Stimulated activated naive CD8-positive, alpha-beta T cell treated with anti-CD3 and anti-CD28 coated beads, Interleukin-15, Interleukin-2, amounts not matched to agents 100 U/mL and 50 U/mL, for 24 hours (primary cell): Measurements from ENCODE around the gene WDR5B.
"Not testable (repeated sequence)": the region's sequence is repeated elsewhere in the genome, so short reads cannot be mapped to it uniquely, and the experiment has no call there.

Experiments used
- ATAC-seq: fragments of 150-1000 bp; cut with Tn5 transposase; one replicate; pipeline ENCODE4 v1.10.0; 2021
- DNase-seq: peaks from one replicate; pipeline ENCODE4 v3.0.0; 2021

WDR5B gene

GRCh38 chr3:122415762-122416654, at the start of gene WDR5B:
TSS of gene WDR5B (minus strand) at chr3:122416062. CDS start at chr3:122415528, 534 bp downstream.
- ATAC-seq, result peak; percentile 90
- peak; percentile 99 for DNase-seq

GRCh38 chr3:122464659-122465058, 48.8 kb upstream of the WDR5B start:
- no peak for ATAC-seq
- no peak for DNase-seq

GRCh38 chr3:122462406-122462805, 46.5 kb upstream of the WDR5B start:
- DNase-seq (no peak), ATAC-seq (no peak)

GRCh38 chr3:122461806-122462205, 45.9 kb upstream of the WDR5B start:
- no peak for ATAC-seq
- DNase-seq, result no peak

GRCh38 chr3:122458992-122459391, 43.1 kb upstream of the WDR5B start:
- no peak for ATAC-seq
- DNase-seq, result no peak

GRCh38 chr3:122457706-122458105, 41.8 kb upstream of the WDR5B start:
- no peak for DNase-seq
- ATAC-seq, result no peak

- DNase-seq (no peak), ATAC-seq (no peak)
Measured at GRCh38 chr3:122456074-122456473, 40.2 kb upstream of the WDR5B start.

- ATAC-seq (no peak), DNase-seq (no peak)
Measured at GRCh38 chr3:122451371-122451770, 35.5 kb upstream of the WDR5B start.

GRCh38 chr3:122448218-122448617, 32.4 kb upstream of the WDR5B start:
- ATAC-seq, DNase-seq: not testable (repeated sequence)

- ATAC-seq, result not testable (repeated sequence)
Measured at GRCh38 chr3:122444491-122444887, 28.6 kb upstream of the WDR5B start.

GRCh38 chr3:122443762-122444490, 28.1 kb upstream of the WDR5B start:
- not testable (repeated sequence) for DNase-seq, ATAC-seq

More at GRCh38 chr3:122444491-122444887, 28.6 kb upstream of the WDR5B start:
- DNase-seq, result not testable (repeated sequence)

GRCh38 chr3:122443090-122443489, 27.2 kb upstream of the WDR5B start:
- DNase-seq (no peak), ATAC-seq (no peak)

- no peak for ATAC-seq
- DNase-seq, result no peak
Measured at GRCh38 chr3:122435950-122436349, 20.1 kb upstream of the WDR5B start.

- no peak for ATAC-seq
- DNase-seq, result no peak
Measured at GRCh38 chr3:122430371-122430770, 14.5 kb upstream of the WDR5B start.

GRCh38 chr3:122427857-122428471, 12.1 kb upstream of the WDR5B start:
- no peak for DNase-seq
- peak; percentile 86 for ATAC-seq

- no peak for DNase-seq
- ATAC-seq, result no peak
Measured at GRCh38 chr3:122421836-122422235, 6.0 kb upstream of the WDR5B start.

GRCh38 chr3:122421101-122421500, 5.2 kb upstream of the WDR5B start:
- ATAC-seq (no peak), DNase-seq (no peak)

- no peak for DNase-seq
- ATAC-seq, result no peak
Measured at GRCh38 chr3:122416966-122417365, 1.1 kb upstream of the WDR5B start.

GRCh38 chr3:122415104-122415744, 638 bp downstream of the WDR5B start:
- ATAC-seq (peak; percentile 34), DNase-seq (peak; percentile 57)

- ATAC-seq, result no peak
- DNase-seq, result no peak
Measured at GRCh38 chr3:122414391-122414790, 1.5 kb downstream of the WDR5B start.

GRCh38 chr3:122410639-122411038, 5.2 kb downstream of the WDR5B start:
- ATAC-seq (peak; percentile 67), DNase-seq (no peak)

GRCh38 chr3:122410111-122410510, 5.8 kb downstream of the WDR5B start:
- ATAC-seq, result no peak
- DNase-seq, result no peak
